GM21576 (cell line): ENCODE results near the gene PRR35.

Experiments
- ATAC-seq: cut with Tn5 transposase; IDR thresholded peaks from one replicate; pipeline ENCODE4 v1.9.1; 2021; ENCODE audit warnings: mild to moderate bottlenecking, moderate library complexity; ENCODE audit not compliant: unreplicated experiment

The PRR35 gene

GRCh38 chr16:561957-562938, 2.1 kb downstream of the PRR35 start:
- no peak for ATAC-seq

GRCh38 chr16:563072-563644, 3.0 kb downstream of the PRR35 start:
- ATAC-seq, result no peak

- ATAC-seq, result no peak
Observed at GRCh38 chr16:564690-565418, 4.7 kb downstream of the PRR35 start.

- no peak for ATAC-seq
Observed at GRCh38 chr16:565419-566330, 5.5 kb downstream of the PRR35 start.

- ATAC-seq, result no peak
Observed at GRCh38 chr16:566475-567372, 6.5 kb downstream of the PRR35 start, which contains the start of gene NHLRC4. Gene NHLRC4, plus strand, starts transcription at chr16:567005. Its CDS starts 1,043 bp downstream, at chr16:568048.

- no peak for ATAC-seq
Observed at GRCh38 chr16:567373-568256, 7.4 kb downstream of the PRR35 start.

GRCh38 chr16:568401-569258, 8.4 kb downstream of the PRR35 start:
- ATAC-seq, result no peak

- no peak for ATAC-seq
Observed at GRCh38 chr16:569445-570254, 9.5 kb downstream of the PRR35 start, which contains the start of gene PIGQ. Gene PIGQ, plus strand, starts transcription at chr16:569968. Its CDS starts 4,107 bp downstream, at chr16:574075.

GRCh38 chr16:572865-573650, 12.9 kb downstream of the PRR35 start:
- ATAC-seq, result no peak

- ATAC-seq, result no peak
Observed at GRCh38 chr16:574021-574760, 14.0 kb downstream of the PRR35 start.

GRCh38 chr16:575354-576196, 15.4 kb downstream of the PRR35 start:
- no peak for ATAC-seq

GRCh38 chr16:576197-576822, 16.1 kb downstream of the PRR35 start:
- no peak for ATAC-seq

GRCh38 chr16:576823-577201, 16.6 kb downstream of the PRR35 start:
- no peak for ATAC-seq

- ATAC-seq, result no peak
Observed at GRCh38 chr16:577796-578195, 17.6 kb downstream of the PRR35 start.
